Measurements from ENCODE around the gene PAN3. TPM values are rescaled to one million over a fixed set of nuclear protein-coding genes. Genes with fewer than 3 reads are reported as not detected.
A peak's percentile ranks its signal among the peaks of the same experiment; 100 is the strongest.

PAN3 gene
- total and polyA plus RNA-seq, 2 experiments from 2014 or later, result 27.4 to 58.2 TPM

DNA sequence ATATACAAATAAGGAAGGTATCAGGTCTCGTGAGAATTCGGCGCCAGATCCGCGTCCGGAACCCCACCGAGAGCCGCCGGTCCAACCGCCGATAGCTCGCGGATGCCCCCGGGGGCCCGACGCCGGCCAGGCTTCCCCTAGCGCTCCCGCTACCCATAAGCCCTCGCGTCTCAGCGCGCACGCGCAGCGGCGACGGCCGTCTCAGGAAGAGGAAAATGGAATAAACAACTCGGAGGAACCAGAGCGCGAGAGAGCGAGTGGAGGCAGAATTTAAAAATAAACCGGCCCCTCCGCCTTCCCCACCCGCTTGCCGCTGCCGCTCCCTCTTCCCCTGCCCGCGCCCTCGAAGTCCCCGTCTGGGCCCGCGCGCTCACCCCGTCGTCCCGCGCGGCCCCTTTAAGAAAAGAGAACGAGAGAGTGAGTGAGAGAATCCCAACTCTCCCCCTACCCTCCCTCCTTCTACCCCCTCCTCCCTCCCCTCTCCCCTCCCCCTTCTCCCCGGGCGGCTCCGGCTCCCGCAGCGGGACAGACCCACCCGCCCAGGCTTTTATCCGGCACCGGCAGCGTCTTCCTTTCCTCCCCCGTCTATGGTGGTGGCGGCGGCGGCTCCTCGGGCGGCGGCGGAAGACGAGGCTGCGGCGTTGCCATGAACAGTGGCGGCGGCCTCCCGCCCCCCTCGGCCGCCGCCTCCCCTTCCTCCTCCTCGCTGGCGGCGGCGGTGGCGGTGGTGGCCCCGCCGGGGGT is at the start of gene PAN3 (continued):
- TF ChIP-seq, protein P1, sequence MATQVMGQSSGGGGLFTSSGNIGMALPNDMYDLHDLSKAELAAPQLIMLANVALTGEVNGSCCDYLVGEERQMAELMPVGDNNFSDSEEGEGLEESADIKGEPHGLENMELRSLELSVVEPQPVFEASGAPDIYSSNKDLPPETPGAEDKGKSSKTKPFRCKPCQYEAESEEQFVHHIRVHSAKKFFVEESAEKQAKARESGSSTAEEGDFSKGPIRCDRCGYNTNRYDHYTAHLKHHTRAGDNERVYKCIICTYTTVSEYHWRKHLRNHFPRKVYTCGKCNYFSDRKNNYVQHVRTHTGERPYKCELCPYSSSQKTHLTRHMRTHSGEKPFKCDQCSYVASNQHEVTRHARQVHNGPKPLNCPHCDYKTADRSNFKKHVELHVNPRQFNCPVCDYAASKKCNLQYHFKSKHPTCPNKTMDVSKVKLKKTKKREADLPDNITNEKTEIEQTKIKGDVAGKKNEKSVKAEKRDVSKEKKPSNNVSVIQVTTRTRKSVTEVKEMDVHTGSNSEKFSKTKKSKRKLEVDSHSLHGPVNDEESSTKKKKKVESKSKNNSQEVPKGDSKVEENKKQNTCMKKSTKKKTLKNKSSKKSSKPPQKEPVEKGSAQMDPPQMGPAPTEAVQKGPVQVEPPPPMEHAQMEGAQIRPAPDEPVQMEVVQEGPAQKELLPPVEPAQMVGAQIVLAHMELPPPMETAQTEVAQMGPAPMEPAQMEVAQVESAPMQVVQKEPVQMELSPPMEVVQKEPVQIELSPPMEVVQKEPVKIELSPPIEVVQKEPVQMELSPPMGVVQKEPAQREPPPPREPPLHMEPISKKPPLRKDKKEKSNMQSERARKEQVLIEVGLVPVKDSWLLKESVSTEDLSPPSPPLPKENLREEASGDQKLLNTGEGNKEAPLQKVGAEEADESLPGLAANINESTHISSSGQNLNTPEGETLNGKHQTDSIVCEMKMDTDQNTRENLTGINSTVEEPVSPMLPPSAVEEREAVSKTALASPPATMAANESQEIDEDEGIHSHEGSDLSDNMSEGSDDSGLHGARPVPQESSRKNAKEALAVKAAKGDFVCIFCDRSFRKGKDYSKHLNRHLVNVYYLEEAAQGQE (IDR thresholded peaks at IDR 0.05; ENCODE audit: unreplicated experiment), result no peak
- TF ChIP-seq POLR2AphosphoS5 (IDR thresholded peaks at IDR 0.05; ENCODE audit: low read depth), result peak; percentile 66

DNA sequence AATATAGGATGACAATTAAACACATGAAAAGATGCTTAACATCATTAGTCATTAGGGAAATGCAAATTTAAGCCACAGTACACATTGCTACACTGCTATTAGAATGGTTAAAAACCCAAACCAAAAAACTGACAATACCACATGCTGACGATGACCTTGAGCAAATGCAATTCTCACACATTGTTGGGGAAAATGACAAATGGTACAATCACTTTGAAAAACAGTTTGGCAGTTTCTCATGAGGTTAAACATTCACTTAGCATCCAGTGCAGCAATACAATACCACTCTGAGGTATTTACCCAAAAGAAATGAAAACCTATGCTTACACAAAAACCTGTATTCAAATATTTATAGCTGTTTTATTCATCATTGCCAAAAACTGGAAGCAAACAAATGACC is 49.3 kb upstream of the PAN3 start:
- no peak for ATAC-seq
- H3F3A ChIP-seq (replicated peaks; ENCODE audit: low read depth), result no peaks in the 10 kb centered on the region
- H3K9me3 Mint-ChIP-seq, result no peaks in the 10 kb centered on the region; the same call in 2 of the 3 replicates
- H3K4me3 Mint-ChIP-seq, result no peak overlapping the region
- no peaks in the 10 kb centered on the region for H3K9me2 ChIP-seq (ENCODE audit: insufficient read depth)
- H3K27ac ChIP-seq (ENCODE audit: low read depth), result no peak overlapping the region
- H3K36me3 Mint-ChIP-seq (ENCODE audit: low read depth), result no peaks in the 10 kb centered on the region
- no peak overlapping the region for H3K4me2 ChIP-seq
- TF ChIP-seq, protein P2, sequence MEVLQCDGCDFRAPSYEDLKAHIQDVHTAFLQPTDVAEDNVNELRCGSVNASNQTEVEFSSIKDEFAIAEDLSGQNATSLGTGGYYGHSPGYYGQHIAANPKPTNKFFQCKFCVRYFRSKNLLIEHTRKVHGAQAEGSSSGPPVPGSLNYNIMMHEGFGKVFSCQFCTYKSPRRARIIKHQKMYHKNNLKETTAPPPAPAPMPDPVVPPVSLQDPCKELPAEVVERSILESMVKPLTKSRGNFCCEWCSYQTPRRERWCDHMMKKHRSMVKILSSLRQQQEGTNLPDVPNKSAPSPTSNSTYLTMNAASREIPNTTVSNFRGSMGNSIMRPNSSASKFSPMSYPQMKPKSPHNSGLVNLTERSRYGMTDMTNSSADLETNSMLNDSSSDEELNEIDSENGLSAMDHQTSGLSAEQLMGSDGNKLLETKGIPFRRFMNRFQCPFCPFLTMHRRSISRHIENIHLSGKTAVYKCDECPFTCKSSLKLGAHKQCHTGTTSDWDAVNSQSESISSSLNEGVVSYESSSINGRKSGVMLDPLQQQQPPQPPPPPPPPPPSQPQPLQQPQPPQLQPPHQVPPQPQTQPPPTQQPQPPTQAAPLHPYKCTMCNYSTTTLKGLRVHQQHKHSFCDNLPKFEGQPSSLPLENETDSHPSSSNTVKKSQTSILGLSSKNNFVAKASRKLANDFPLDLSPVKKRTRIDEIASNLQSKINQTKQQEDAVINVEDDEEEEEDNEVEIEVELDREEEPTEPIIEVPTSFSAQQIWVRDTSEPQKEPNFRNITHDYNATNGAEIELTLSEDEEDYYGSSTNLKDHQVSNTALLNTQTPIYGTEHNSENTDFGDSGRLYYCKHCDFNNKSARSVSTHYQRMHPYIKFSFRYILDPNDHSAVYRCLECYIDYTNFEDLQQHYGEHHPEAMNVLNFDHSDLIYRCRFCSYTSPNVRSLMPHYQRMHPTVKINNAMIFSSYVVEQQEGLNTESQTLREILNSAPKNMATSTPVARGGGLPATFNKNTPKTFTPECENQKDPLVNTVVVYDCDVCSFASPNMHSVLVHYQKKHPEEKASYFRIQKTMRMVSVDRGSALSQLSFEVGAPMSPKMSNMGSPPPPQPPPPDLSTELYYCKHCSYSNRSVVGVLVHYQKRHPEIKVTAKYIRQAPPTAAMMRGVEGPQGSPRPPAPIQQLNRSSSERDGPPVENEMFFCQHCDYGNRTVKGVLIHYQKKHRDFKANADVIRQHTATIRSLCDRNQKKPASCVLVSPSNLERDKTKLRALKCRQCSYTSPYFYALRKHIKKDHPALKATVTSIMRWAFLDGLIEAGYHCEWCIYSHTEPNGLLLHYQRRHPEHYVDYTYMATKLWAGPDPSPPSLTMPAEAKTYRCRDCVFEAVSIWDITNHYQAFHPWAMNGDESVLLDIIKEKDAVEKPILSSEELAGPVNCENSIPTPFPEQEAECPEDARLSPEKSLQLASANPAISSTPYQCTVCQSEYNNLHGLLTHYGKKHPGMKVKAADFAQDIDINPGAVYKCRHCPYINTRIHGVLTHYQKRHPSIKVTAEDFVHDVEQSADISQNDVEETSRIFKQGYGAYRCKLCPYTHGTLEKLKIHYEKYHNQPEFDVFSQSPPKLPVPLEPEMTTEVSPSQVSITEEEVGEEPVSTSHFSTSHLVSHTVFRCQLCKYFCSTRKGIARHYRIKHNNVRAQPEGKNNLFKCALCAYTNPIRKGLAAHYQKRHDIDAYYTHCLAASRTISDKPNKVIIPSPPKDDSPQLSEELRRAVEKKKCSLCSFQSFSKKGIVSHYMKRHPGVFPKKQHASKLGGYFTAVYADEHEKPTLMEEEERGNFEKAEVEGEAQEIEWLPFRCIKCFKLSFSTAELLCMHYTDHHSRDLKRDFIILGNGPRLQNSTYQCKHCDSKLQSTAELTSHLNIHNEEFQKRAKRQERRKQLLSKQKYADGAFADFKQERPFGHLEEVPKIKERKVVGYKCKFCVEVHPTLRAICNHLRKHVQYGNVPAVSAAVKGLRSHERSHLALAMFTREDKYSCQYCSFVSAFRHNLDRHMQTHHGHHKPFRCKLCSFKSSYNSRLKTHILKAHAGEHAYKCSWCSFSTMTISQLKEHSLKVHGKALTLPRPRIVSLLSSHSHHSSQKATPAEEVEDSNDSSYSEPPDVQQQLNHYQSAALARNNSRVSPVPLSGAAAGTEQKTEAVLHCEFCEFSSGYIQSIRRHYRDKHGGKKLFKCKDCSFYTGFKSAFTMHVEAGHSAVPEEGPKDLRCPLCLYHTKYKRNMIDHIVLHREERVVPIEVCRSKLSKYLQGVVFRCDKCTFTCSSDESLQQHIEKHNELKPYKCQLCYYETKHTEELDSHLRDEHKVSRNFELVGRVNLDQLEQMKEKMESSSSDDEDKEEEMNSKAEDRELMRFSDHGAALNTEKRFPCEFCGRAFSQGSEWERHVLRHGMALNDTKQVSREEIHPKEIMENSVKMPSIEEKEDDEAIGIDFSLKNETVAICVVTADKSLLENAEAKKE (CRISPR knock-in tag; IDR thresholded peaks at IDR 0.05), result no peak
- no peak for TF ChIP-seq EZH2 (IDR thresholded peaks at IDR 0.05; ENCODE audit: low read depth, unreplicated experiment)
- TF ChIP-seq EZH2phosphoT487 (IDR thresholded peaks at IDR 0.05; ENCODE audit: unreplicated experiment), result no peak
- no peak for TF ChIP-seq CREB1 (CRISPR knock-in tag; IDR thresholded peaks at IDR 0.05; ENCODE audit: low read depth)
- TF ChIP-seq, protein P3, sequence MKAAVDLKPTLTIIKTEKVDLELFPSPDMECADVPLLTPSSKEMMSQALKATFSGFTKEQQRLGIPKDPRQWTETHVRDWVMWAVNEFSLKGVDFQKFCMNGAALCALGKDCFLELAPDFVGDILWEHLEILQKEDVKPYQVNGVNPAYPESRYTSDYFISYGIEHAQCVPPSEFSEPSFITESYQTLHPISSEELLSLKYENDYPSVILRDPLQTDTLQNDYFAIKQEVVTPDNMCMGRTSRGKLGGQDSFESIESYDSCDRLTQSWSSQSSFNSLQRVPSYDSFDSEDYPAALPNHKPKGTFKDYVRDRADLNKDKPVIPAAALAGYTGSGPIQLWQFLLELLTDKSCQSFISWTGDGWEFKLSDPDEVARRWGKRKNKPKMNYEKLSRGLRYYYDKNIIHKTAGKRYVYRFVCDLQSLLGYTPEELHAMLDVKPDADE (IDR thresholded peaks at IDR 0.05), result no peak
- TF ChIP-seq ZNF114 (CRISPR knock-in tag; IDR thresholded peaks at IDR 0.05), result no peak
- TF ChIP-seq POLR2AphosphoS5 (IDR thresholded peaks at IDR 0.05; ENCODE audit: low read depth), result no peak
- no peak for TF ChIP-seq JUNB (IDR thresholded peaks at IDR 0.05; ENCODE audit: unreplicated experiment)
- no peaks in the 10 kb centered on the region for H3K36me3 ChIP-seq (ENCODE audit: insufficient read depth)
- H3K27ac Mint-ChIP-seq, result no peak overlapping the region
- no peak for DNase-seq (ENCODE audit: low spot score)
- H3K79me2 ChIP-seq (replicated peaks; ENCODE audit: insufficient read depth), result no peaks in the 10 kb centered on the region
- H4K20me1 ChIP-seq (replicated peaks; ENCODE audit: insufficient read depth), result no peaks in the 10 kb centered on the region
- H3K27me3 ChIP-seq (ENCODE audit: insufficient read depth), result no peaks in the 10 kb centered on the region
- H3K4me1 Mint-ChIP-seq, result no peaks in the 10 kb centered on the region
- H3K4me1 ChIP-seq (ENCODE audit: insufficient read depth), result no peaks in the 10 kb centered on the region
- H3K27me3 Mint-ChIP-seq (ENCODE audit: insufficient read depth, low read depth, poor library complexity), result peaks cover 8% of the 10 kb centered on the region
- no peak overlapping the region for H2AFZ ChIP-seq
- H3K4me3 ChIP-seq, result no peak overlapping the region

Data from GM23338 (cell line).